B cell (primary cell): Measurements from ENCODE around the gene SLC10A4. TPM values are rescaled to one million over a fixed set of nuclear protein-coding genes. Genes with fewer than 3 reads are reported as not detected.

Source experiments
- ATAC-seq: fragments of 200-7000 bp; cut with Tn5 transposase; one replicate; pipeline ENCODE4 v1.10.0; 2021; ENCODE audit warnings: low read depth, mild to moderate bottlenecking, moderate number of reproducible peaks, moderate library complexity
- CTCF ChIA-PET: fragments of 350-600 bp; sonication (Branson Sonifier 250); formaldehyde crosslinking; loops from one replicate; lab custom pipeline; 2021; ENCODE audit warnings: antibody characterized with exemption, inconsistent platforms; lab: Charles Lee
- POLR2A ChIA-PET: fragments of 350-600 bp; sonication (Branson Sonifier 250); formaldehyde crosslinking; loops from one replicate; lab custom pipeline; 2021; ENCODE audit warnings: antibody characterized with exemption; lab: Charles Lee
- DNase-seq: peaks from one replicate; pipeline ENCODE4 v3.0.0; 2013
- H2AFZ ChIP-seq: 2 replicates; pipeline ENCODE4 v1.6.1; 2012; ENCODE audit warnings: mild to moderate bottlenecking, low read depth, low read length; ENCODE audit not compliant: insufficient read depth, poor library complexity, severe bottlenecking
- H3K27ac ChIP-seq, 2 donors: 1 replicate in 1 of 2; 2 replicates in 1 of 2; pipeline ENCODE4 v1.5.1; 2012 to 2013; ENCODE audit warnings: low read length in 2 of 2, mild to moderate bottlenecking in 2 of 2, moderate library complexity in 1 of 2
- H3K27me3 ChIP-seq, 4 experiments: fragments of 200-600 bp in 1 of 4; sonication (generic) in 1 of 4; replicated peaks in 1 of 4; 1 replicate in 2 of 4; 2 replicates in 2 of 4; pipeline versions ENCODE4 v1.6.1 to v1.7.0; 2013 to 2016; ENCODE audit warnings: low read length in 3 of 4, mild to moderate bottlenecking in 2 of 4, mixed read lengths in 1 of 4, moderate library complexity in 1 of 4; ENCODE audit not compliant: insufficient read depth in 4 of 4, control insufficient read depth in 3 of 4; ENCODE audit errors: control extremely low read depth in 1 of 4
- H3K36me3 ChIP-seq, 2 experiments: replicated peaks in 1 of 2; 1 replicate in 1 of 2; 2 replicates in 1 of 2; pipeline versions ENCODE4 v1.6.1 to v1.7.1; 2013; ENCODE audit warnings: low read length in 1 of 2; ENCODE audit not compliant: insufficient read depth in 2 of 2, control insufficient read depth in 1 of 2; ENCODE audit errors: control extremely low read depth in 1 of 2, extremely low read depth in 1 of 2
- H3K4me1 ChIP-seq, 2 donors: fragments of 200-600 bp in 1 of 2; sonication (generic) in 1 of 2; 1 replicate in 1 of 2; 2 replicates in 1 of 2; pipeline versions ENCODE4 v1.5.1 to v1.6.1; 2013 to 2017; ENCODE audit warnings: low read length in 2 of 2; ENCODE audit not compliant: control insufficient read depth in 2 of 2, insufficient read depth in 2 of 2
- H3K4me2 ChIP-seq: replicated peaks from 2 replicates; pipeline ENCODE3; 2012; ENCODE audit warnings: mild to moderate bottlenecking, low read depth, low read length; ENCODE audit not compliant: poor library complexity, severe bottlenecking
- H3K4me3 ChIP-seq, 5 experiments: fragments of 200-600 bp in 1 of 5; sonication (generic) in 1 of 5; 1 replicate in 3 of 5; 2 replicates in 2 of 5; pipeline versions ENCODE4 v1.5.1 to v1.7.0; 2011 to 2016; ENCODE audit warnings: low read length in 4 of 5, mild to moderate bottlenecking in 4 of 5, low read depth in 2 of 5, control low read depth in 1 of 5, moderate library complexity in 1 of 5; ENCODE audit not compliant: insufficient read depth in 1 of 5; ENCODE audit errors: control extremely low read depth in 1 of 5, extremely low read depth in 1 of 5
- H3K79me2 ChIP-seq: fragments of 200-600 bp; sonication (generic); one replicate; pipeline ENCODE4 v1.6.0; 2016; ENCODE audit warnings: low read length; ENCODE audit not compliant: control insufficient read depth, insufficient read depth
- H3K9ac ChIP-seq: fragments of 200-600 bp; sonication (generic); 2 replicates; pipeline ENCODE4 v1.6.1; 2017; ENCODE audit warnings: mild to moderate bottlenecking, low read length, moderate library complexity
- H3K9me3 ChIP-seq, 3 donors: one replicate each; pipeline versions ENCODE4 v1.6.1 to v1.7.1; 2013; ENCODE audit warnings: low read length in 2 of 3; ENCODE audit not compliant: control insufficient read depth in 2 of 3, insufficient read depth in 1 of 3; ENCODE audit errors: control extremely low read depth in 1 of 3
- H4K20me1 ChIP-seq: 2 replicates; pipeline ENCODE4 v1.6.0; 2012; ENCODE audit warnings: mild to moderate bottlenecking, low read length; ENCODE audit not compliant: insufficient read depth, control insufficient read depth, poor library complexity, severe bottlenecking
- H3K27ac Mint-ChIP-seq: one replicate; pipeline ENCODE4 v1.8.0; 2021; ENCODE audit warnings: mixed read lengths
- H3K27me3 Mint-ChIP-seq: one replicate; pipeline ENCODE4 v1.8.0; 2021; ENCODE audit warnings: mixed read lengths
- H3K4me1 Mint-ChIP-seq: one replicate; pipeline ENCODE4 v1.8.0; 2021; ENCODE audit warnings: mixed read lengths
- H3K4me3 Mint-ChIP-seq: one replicate; pipeline ENCODE4 v1.8.0; 2021; ENCODE audit warnings: mixed read lengths
- H3K9me3 Mint-ChIP-seq: one replicate; pipeline ENCODE4 v1.8.0; 2022; ENCODE audit warnings: mixed read lengths; ENCODE audit not compliant: insufficient read depth
- EZH2 ChIP-seq: IDR thresholded peaks from 2 replicates; pipeline ENCODE4 v1.6.1; 2012; ENCODE audit warnings: borderline replicate concordance, low read depth, mild to moderate bottlenecking, moderate library complexity, low read length; ENCODE audit not compliant: insufficient read depth, poor library complexity, severe bottlenecking
- WGBS: methylation state at CpG from one replicate; pipeline ENCODE4 v1.1.5; 2013; ENCODE audit warnings: missing lambda C conversion rate; ENCODE audit not compliant: insufficient coverage; 5-methylcytosine and 5-hydroxymethylcytosine counted together
- intact Hi-C: fragments of 100-400 bp; cut with micrococcal nuclease; formaldehyde crosslinking; loops from one replicate; pipeline ENCODE4 v1.10.0; 2022
- polyA plus RNA-seq: library from polyadenylated mRNA; depleted of rRNA; stranded (reverse); fragments of >200 nt; gene quantifications from 2 replicates; pipeline ENCODE4 v1.2.3, GENCODE V29; 2012
- total RNA-seq, 2 donors: library from RNA; stranded (reverse); fragments of 120-200 nt in 1 of 2; gene quantifications; 1 replicate in 1 of 2; 2 replicates in 1 of 2; pipeline versions ENCODE4 v1.2.3 to v1.2.4, GENCODE V29; 2013 to 2022
- TF ChIP-seq, protein P1 (sequence below): fragments of 200-600 bp; IDR thresholded peaks from one replicate; pipeline ENCODE4 v1.8.0; 2022; ENCODE audit warnings: antibody characterized with exemption, mild to moderate bottlenecking

SLC10A4 gene
- total and polyA plus RNA-seq, 2 donors (not counting 1 experiment from before 2014, with no cell fraction given), result 0.07 to 0.25 TPM

DNA sequence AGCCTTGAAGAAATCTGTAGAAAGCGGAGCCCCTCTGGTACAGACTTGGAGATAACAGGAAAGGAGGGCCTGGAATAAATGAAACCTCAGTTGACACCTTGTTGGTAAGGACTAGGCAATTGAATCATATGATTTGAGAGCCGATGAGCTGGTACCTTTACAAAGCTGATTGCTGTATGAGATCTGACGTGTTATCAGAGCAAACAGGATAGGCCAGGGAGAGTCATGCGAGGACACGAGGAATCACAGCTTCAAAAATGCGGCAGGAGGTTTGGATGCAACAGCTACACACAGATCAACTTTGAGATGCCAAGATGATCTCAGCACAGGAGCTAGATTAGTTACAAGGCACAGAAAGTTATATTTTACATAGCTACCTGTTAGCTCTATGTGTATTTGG lies 7.4 kb upstream of the SLC10A4 start:
- CTCF ChIA-PET, result no interaction called here

DNA sequence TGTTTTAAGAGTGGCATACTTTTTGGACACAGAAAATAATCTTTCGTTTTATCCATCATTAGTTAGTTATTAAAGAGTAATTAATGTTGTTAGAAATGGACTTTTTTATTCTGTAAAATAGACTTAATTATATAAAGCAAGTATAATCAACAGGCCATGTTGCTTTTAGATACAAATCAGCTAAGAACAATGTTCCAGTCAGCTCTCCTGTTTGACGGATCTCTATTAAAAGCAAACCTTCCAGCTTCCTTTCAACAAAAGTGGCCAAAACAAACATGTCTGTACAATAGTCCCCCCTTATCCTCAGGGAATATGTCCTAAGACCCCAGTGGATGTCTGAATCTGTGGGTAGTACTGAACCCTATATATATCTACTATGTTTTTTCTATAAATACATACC lies 4.9 kb upstream of the SLC10A4 start:
- Histone ChIP-seq H3K4me3 (no peak overlapping the region), H3K9me3 (no peaks in the 10 kb centered on the region), H3K9ac (no peak overlapping the region), H3K27ac (no peak overlapping the region), H3K4me2 (no peak overlapping the region), H3K79me2 (no peaks in the 10 kb centered on the region), H3K27me3 (peaks cover 0 to 14% (median 12%) of the 10 kb centered on the region in 4 experiments), H2AFZ (no peak overlapping the region), H4K20me1 (no peaks in the 10 kb centered on the region), H3K4me1 (peaks cover 3 to 6% of the 10 kb centered on the region in 2 donors), H3K36me3 (no peaks in the 10 kb centered on the region)
- no peak for TF ChIP-seq EZH2
- TF ChIP-seq, protein P1, sequence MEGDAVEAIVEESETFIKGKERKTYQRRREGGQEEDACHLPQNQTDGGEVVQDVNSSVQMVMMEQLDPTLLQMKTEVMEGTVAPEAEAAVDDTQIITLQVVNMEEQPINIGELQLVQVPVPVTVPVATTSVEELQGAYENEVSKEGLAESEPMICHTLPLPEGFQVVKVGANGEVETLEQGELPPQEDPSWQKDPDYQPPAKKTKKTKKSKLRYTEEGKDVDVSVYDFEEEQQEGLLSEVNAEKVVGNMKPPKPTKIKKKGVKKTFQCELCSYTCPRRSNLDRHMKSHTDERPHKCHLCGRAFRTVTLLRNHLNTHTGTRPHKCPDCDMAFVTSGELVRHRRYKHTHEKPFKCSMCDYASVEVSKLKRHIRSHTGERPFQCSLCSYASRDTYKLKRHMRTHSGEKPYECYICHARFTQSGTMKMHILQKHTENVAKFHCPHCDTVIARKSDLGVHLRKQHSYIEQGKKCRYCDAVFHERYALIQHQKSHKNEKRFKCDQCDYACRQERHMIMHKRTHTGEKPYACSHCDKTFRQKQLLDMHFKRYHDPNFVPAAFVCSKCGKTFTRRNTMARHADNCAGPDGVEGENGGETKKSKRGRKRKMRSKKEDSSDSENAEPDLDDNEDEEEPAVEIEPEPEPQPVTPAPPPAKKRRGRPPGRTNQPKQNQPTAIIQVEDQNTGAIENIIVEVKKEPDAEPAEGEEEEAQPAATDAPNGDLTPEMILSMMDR, result no peak
- 100% methylated on average over 1 of the region's 2 CpGs for WGBS
- intact Hi-C loops, result no loop called here
- Mint-ChIP-seq H3K9me3 (no peaks in the 10 kb centered on the region), H3K27me3 (peaks cover 35% of the 10 kb centered on the region), H3K27ac (no peak overlapping the region), H3K4me1 (peaks cover 2% of the 10 kb centered on the region), H3K4me3 (no peak overlapping the region)
- POLR2A ChIA-PET, result no interaction called here
- ATAC-seq, result no peak
- no peak for DNase-seq
- CTCF ChIA-PET, result no interaction called here

More for the DNA sequence above, 7.4 kb upstream of the SLC10A4 start:
- Histone ChIP-seq H4K20me1 (no peaks in the 10 kb centered on the region), H3K79me2 (no peaks in the 10 kb centered on the region), H3K4me2 (no peak overlapping the region), H3K9me3 (no peaks in the 10 kb centered on the region), H2AFZ (no peak overlapping the region), H3K27me3 (no peaks in the 10 kb centered on the region), H3K4me1 (no peaks in the 10 kb centered on the region), H3K36me3 (no peaks in the 10 kb centered on the region), H3K4me3 (no peak overlapping the region), H3K9ac (no peak overlapping the region), H3K27ac (no peak overlapping the region)
- 100% methylated on average over 6 of the region's 6 CpGs for WGBS
- Mint-ChIP-seq H3K4me1 (no peaks in the 10 kb centered on the region), H3K9me3 (no peaks in the 10 kb centered on the region), H3K27ac (no peak overlapping the region), H3K4me3 (no peak overlapping the region), H3K27me3 (peaks cover 12% of the 10 kb centered on the region)
- no peak for ATAC-seq
- no peak for TF ChIP-seq EZH2
- TF ChIP-seq, protein P1, result no peak
- POLR2A ChIA-PET, result no interaction called here
- no peak for DNase-seq
- intact Hi-C loops, result no loop called here
